Nephron (organoid): ENCODE results near the gene CDH16.
A peak's percentile ranks its signal among the peaks of the same experiment; 100 is the strongest.
"Not testable (repeated sequence)": the region's sequence is repeated elsewhere in the genome, so short reads cannot be mapped to it uniquely, and the experiment has no call there.

Source experiments
- H3K27ac Mint-ChIP-seq, 3 experiments: 2 replicates each; pipeline ENCODE4 v1.8.0; 2020; ENCODE audit warnings: mixed read lengths in 3 of 3, mild to moderate bottlenecking in 2 of 3, moderate library complexity in 1 of 3
- H3K27me3 Mint-ChIP-seq: 2 replicates; pipeline ENCODE4 v1.8.0; 2021; ENCODE audit warnings: low read depth, mild to moderate bottlenecking, moderate library complexity, mixed read lengths
- H3K36me3 Mint-ChIP-seq: 2 replicates; pipeline ENCODE4 v1.8.0; 2020; ENCODE audit warnings: low read depth, mixed read lengths
- H3K4me1 Mint-ChIP-seq: 2 replicates; pipeline ENCODE4 v1.8.0; 2020; ENCODE audit warnings: mixed read lengths
- H3K4me3 Mint-ChIP-seq, 3 experiments: 2 replicates each; pipeline ENCODE4 v1.8.0; 2020; ENCODE audit warnings: mild to moderate bottlenecking in 3 of 3, mixed read lengths in 3 of 3, moderate library complexity in 2 of 3
- H3K9me3 Mint-ChIP-seq: 2 replicates; pipeline ENCODE4 v1.8.0; 2020; ENCODE audit warnings: mixed read lengths
- CTCF ChIP-seq, 3 experiments: fragments of 200-600 bp; sonication (generic); IDR thresholded peaks; one replicate each; pipeline ENCODE4 v1.5.0; 2021; ENCODE audit warnings: antibody characterized with exemption in 3 of 3; ENCODE audit not compliant: unreplicated experiment in 3 of 3

Gene CDH16

GRCh38 chr16:66959704-66960161 lies 41.0 kb upstream of the CDH16 start:
- Mint-ChIP-seq H3K27ac (no peak overlapping the region), H3K4me3 (no peak overlapping the region), H3K36me3 (no peaks in the 10 kb centered on the region), H3K9me3 (no peaks in the 10 kb centered on the region), H3K27me3 (peaks cover 22% of the 10 kb centered on the region), H3K4me1 (peaks cover 5% of the 10 kb centered on the region)
- no peak for TF ChIP-seq CTCF (IDR thresholded peaks at IDR 0.05; ENCODE audit: unreplicated experiment in 3 of 3)

GRCh38 chr16:66958857-66959703 lies 40.4 kb upstream of the CDH16 start:
- Mint-ChIP-seq H3K4me3 (no peak overlapping the region), H3K27ac (no peak overlapping the region), H3K27me3 (peaks cover 24% of the 10 kb centered on the region), H3K4me1 (peaks cover 5% of the 10 kb centered on the region), H3K9me3 (no peaks in the 10 kb centered on the region), H3K36me3 (no peaks in the 10 kb centered on the region)
- no peak for TF ChIP-seq CTCF (IDR thresholded peaks at IDR 0.05; ENCODE audit: unreplicated experiment in 3 of 3)

GRCh38 chr16:66956154-66956457 lies 37.4 kb upstream of the CDH16 start:
- H3K27me3 Mint-ChIP-seq, result peaks cover 20% of the 10 kb centered on the region
- H3K36me3 Mint-ChIP-seq, H3K4me1 Mint-ChIP-seq, H3K4me3 Mint-ChIP-seq, H3K9me3 Mint-ChIP-seq: not testable (repeated sequence)
- peak overlapping the region in 1 of 3 experiments; percentile 33 for H3K27ac Mint-ChIP-seq

GRCh38 chr16:66955363-66956153 lies 36.9 kb upstream of the CDH16 start:
- not testable (repeated sequence) for H3K9me3 Mint-ChIP-seq, H3K4me1 Mint-ChIP-seq, H3K4me3 Mint-ChIP-seq, H3K36me3 Mint-ChIP-seq
- peaks cover 20% of the 10 kb centered on the region for H3K27me3 Mint-ChIP-seq
- peak overlapping the region in 2 of 3 experiments; percentile 3 to 33 for H3K27ac Mint-ChIP-seq

GRCh38 chr16:66954097-66954659 lies 35.5 kb upstream of the CDH16 start:
- Mint-ChIP-seq H3K9me3 (peaks cover 7% of the 10 kb centered on the region), H3K4me3 (no peak overlapping the region), H3K4me1 (no peaks in the 10 kb centered on the region), H3K27ac (no peak overlapping the region), H3K36me3 (peaks cover 3% of the 10 kb centered on the region), H3K27me3 (peaks cover 16% of the 10 kb centered on the region)
- TF ChIP-seq CTCF (IDR thresholded peaks at IDR 0.05; ENCODE audit: unreplicated experiment in 3 of 3), result peak; percentile 76 to 82 (median 82)

- Mint-ChIP-seq H3K4me1 (no peaks in the 10 kb centered on the region), H3K27me3 (peaks cover 17% of the 10 kb centered on the region), H3K36me3 (peaks cover 3% of the 10 kb centered on the region), H3K27ac (no peak overlapping the region), H3K9me3 (peaks cover 7% of the 10 kb centered on the region), H3K4me3 (no peak overlapping the region)
- TF ChIP-seq CTCF (IDR thresholded peaks at IDR 0.05; ENCODE audit: unreplicated experiment in 3 of 3), result no peak
Observed at GRCh38 chr16:66953462-66954096, 34.9 kb upstream of the CDH16 start.
